IPS-20b (cell line): ENCODE results near the gene PKD2.

Source experiments
- H3K27ac ChIP-seq: one replicate; pipeline ENCODE4 v1.5.1; 2013; ENCODE audit warnings: low read length
- H3K27me3 ChIP-seq: 2 replicates; pipeline ENCODE4 v1.6.1; 2013; ENCODE audit warnings: mild to moderate bottlenecking, low read length, inconsistent platforms; ENCODE audit not compliant: insufficient read depth
- H3K36me3 ChIP-seq: 2 replicates; pipeline ENCODE4 v1.6.1; 2013; ENCODE audit warnings: low read depth, mild to moderate bottlenecking, inconsistent platforms, low read length, moderate library complexity; ENCODE audit not compliant: insufficient read depth
- H3K4me1 ChIP-seq: 2 replicates; pipeline ENCODE4 v1.6.1; 2013; ENCODE audit warnings: mild to moderate bottlenecking, control low read depth, inconsistent platforms, low read length, moderate library complexity; ENCODE audit not compliant: insufficient read depth
- H3K4me3 ChIP-seq: 2 replicates; pipeline ENCODE4 v1.5.1; 2013; ENCODE audit warnings: mild to moderate bottlenecking, low read length, inconsistent platforms
- H3K9ac ChIP-seq: 2 replicates; pipeline ENCODE4 v1.6.1; 2013; ENCODE audit warnings: low read depth, mild to moderate bottlenecking, inconsistent platforms, low read length, moderate library complexity
- H3K9me3 ChIP-seq: 2 replicates; pipeline ENCODE4 v1.6.1; 2013; ENCODE audit warnings: mild to moderate bottlenecking, low read depth, low read length, inconsistent platforms; ENCODE audit not compliant: insufficient read depth

Gene PKD2

GRCh38 chr4:88030565-88031310 is 23.3 kb downstream of the PKD2 start:
- Histone ChIP-seq H3K27ac (no peak overlapping the region), H3K36me3 (peaks cover 62% of the 10 kb centered on the region)

DNA sequence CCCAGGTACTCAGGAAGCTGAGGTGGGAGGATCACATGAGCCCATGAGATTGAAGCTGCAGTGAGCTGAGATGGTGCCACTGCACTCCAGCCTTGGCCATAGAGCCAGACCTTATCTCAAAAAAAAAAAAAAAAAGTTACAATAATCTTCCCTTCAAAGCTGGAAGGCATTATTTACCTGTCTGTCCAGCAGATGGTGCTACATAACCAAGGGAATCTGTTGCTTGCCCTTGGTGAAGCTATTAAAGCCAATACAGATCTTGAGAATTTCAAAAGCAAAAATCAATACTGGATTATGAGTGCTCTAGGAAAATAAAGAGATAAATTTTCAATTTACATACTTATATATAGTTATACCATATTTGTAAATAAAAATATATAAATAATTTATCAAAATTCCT is 25.9 kb downstream of the PKD2 start:
- H3K4me1 ChIP-seq, result no peaks in the 10 kb centered on the region
- H3K36me3 ChIP-seq, result peaks cover 77% of the 10 kb centered on the region
- no peak overlapping the region for H3K9ac ChIP-seq
- no peak overlapping the region for H3K27ac ChIP-seq
- no peaks in the 10 kb centered on the region for H3K27me3 ChIP-seq
- no peak overlapping the region for H3K4me3 ChIP-seq
- H3K9me3 ChIP-seq, result no peaks in the 10 kb centered on the region

More at GRCh38 chr4:88030565-88031310, 23.3 kb downstream of the PKD2 start:
- Histone ChIP-seq H3K9ac (no peak overlapping the region), H3K4me3 (no peak overlapping the region), H3K27me3 (no peaks in the 10 kb centered on the region), H3K4me1 (no peaks in the 10 kb centered on the region), H3K9me3 (peaks cover 7% of the 10 kb centered on the region)

DNA sequence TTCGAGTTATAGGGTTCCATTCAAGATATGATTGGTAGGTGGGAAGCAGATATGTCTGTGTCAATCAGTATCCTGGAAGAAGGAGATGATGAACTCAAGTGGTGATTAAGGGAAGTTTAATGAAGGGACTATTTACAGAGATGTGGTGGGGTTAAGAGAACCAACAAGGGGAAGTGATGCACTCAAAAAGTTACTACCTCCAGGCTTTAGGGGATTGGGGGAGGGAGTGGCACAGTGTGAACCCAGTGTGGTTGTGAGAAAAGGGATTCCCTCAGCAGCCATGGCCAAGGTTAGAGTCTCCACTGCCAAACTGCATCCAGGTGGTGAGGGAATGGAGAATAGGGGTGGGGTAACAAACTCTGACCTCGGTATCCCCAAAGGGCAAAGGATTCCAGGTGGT is 27.9 kb downstream of the PKD2 start:
- Histone ChIP-seq H3K36me3 (peaks cover 86% of the 10 kb centered on the region), H3K27me3 (no peaks in the 10 kb centered on the region)

GRCh38 chr4:88037447-88037846 is 30.0 kb downstream of the PKD2 start:
- no peak overlapping the region for H3K9ac ChIP-seq
- peaks cover 92% of the 10 kb centered on the region for H3K36me3 ChIP-seq
- H3K27ac ChIP-seq, result no peak overlapping the region
- no peaks in the 10 kb centered on the region for H3K4me1 ChIP-seq
- no peaks in the 10 kb centered on the region for H3K27me3 ChIP-seq
- no peaks in the 10 kb centered on the region for H3K9me3 ChIP-seq
- H3K4me3 ChIP-seq, result no peak overlapping the region

More for the DNA sequence above, 27.9 kb downstream of the PKD2 start:
- Histone ChIP-seq H3K4me1 (no peaks in the 10 kb centered on the region), H3K27ac (no peak overlapping the region), H3K9ac (no peak overlapping the region), H3K9me3 (no peaks in the 10 kb centered on the region), H3K4me3 (no peak overlapping the region)

GRCh38 chr4:88037936-88038335 is 30.5 kb downstream of the PKD2 start:
- no peaks in the 10 kb centered on the region for H3K9me3 ChIP-seq
- H3K36me3 ChIP-seq, result peaks cover 92% of the 10 kb centered on the region
- no peak overlapping the region for H3K27ac ChIP-seq
- no peak overlapping the region for H3K4me3 ChIP-seq
- H3K4me1 ChIP-seq, result no peaks in the 10 kb centered on the region
- no peaks in the 10 kb centered on the region for H3K27me3 ChIP-seq
- no peak overlapping the region for H3K9ac ChIP-seq

- Histone ChIP-seq H3K27me3 (no peaks in the 10 kb centered on the region), H3K9ac (no peak overlapping the region), H3K36me3 (peaks cover 100% of the 10 kb centered on the region), H3K4me1 (no peaks in the 10 kb centered on the region), H3K4me3 (no peak overlapping the region), H3K9me3 (no peaks in the 10 kb centered on the region), H3K27ac (no peak overlapping the region)
Observed at GRCh38 chr4:88040707-88041106, 33.3 kb downstream of the PKD2 start.

DNA sequence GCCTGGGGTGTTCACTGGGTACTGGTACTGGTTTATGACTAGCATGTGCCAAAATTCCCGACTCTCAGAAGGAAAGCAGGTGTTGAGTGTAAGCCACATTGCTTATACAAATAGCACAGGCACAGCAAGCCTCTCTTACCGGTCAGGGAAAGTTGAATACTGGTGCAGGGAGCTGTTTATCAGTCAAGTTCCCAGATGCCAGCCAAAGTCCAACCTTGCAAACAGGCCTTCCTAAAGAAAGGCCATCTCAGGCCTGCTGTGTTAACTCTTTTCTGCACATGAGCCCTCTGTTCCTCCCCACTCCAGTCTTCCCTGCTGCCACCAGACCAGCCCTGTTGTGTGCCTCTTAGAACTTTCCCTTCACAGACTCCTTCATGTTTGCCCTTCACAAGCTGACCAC is 34.2 kb downstream of the PKD2 start:
- Histone ChIP-seq H3K4me1 (no peaks in the 10 kb centered on the region), H3K9ac (no peak overlapping the region), H3K9me3 (no peaks in the 10 kb centered on the region), H3K27ac (no peak overlapping the region), H3K4me3 (no peak overlapping the region), H3K27me3 (no peaks in the 10 kb centered on the region), H3K36me3 (peaks cover 100% of the 10 kb centered on the region)

GRCh38 chr4:88043001-88043400 is 35.6 kb downstream of the PKD2 start:
- no peak overlapping the region for H3K4me3 ChIP-seq
- no peak overlapping the region for H3K9ac ChIP-seq
- no peak overlapping the region for H3K27ac ChIP-seq
- H3K27me3 ChIP-seq, result no peaks in the 10 kb centered on the region
- no peaks in the 10 kb centered on the region for H3K9me3 ChIP-seq
- H3K36me3 ChIP-seq, result peaks cover 99% of the 10 kb centered on the region
- H3K4me1 ChIP-seq, result no peaks in the 10 kb centered on the region

DNA sequence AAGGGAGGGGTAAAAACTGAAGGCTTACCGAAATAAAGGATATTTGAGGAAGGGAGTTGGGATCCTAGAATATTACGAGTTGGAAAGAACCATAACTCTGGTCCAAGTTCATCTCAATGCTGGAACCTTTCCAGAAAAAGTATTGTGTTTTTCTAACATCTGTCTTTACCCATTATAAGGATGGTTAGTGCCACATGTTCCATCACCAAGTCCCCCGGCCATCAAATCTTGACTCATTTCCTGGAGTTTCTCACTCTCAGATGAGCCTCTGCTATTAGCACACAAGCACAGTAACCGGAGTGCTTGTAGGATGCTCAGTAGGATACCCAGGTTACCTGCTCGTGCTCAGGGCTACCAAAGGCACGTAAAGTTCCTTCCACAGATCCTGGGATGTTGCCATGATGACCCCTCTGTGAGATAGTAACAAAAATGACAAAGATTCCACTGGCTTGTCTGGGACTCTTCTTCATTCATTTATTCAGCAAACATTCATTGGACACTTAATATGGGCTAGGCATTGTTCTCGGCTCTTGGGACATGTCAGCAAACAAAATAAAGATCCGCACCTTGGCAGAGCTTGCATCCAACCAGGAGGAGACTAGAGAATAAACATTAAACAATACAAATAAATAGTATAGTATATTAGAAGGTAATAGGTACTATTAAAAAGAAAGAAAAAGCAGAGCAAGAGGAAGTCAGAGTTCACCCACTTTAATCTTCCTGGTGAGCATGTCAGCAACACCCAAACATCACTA is 36.3 kb downstream of the PKD2 start:
- H3K36me3 ChIP-seq, result peaks cover 99% of the 10 kb centered on the region
- H3K9ac ChIP-seq, result no peak overlapping the region
- H3K4me1 ChIP-seq, result no peaks in the 10 kb centered on the region
- no peaks in the 10 kb centered on the region for H3K9me3 ChIP-seq
- H3K27ac ChIP-seq, result no peak overlapping the region
- no peak overlapping the region for H3K4me3 ChIP-seq
- no peaks in the 10 kb centered on the region for H3K27me3 ChIP-seq

GRCh38 chr4:88045021-88045420 is 37.6 kb downstream of the PKD2 start:
- no peaks in the 10 kb centered on the region for H3K27me3 ChIP-seq
- no peak overlapping the region for H3K27ac ChIP-seq
- H3K36me3 ChIP-seq, result peaks cover 97% of the 10 kb centered on the region
- no peak overlapping the region for H3K4me3 ChIP-seq
- no peak overlapping the region for H3K9ac ChIP-seq
- H3K4me1 ChIP-seq, result no peaks in the 10 kb centered on the region
- no peaks in the 10 kb centered on the region for H3K9me3 ChIP-seq

- Histone ChIP-seq H3K4me1 (no peaks in the 10 kb centered on the region), H3K9me3 (no peaks in the 10 kb centered on the region), H3K4me3 (no peak overlapping the region), H3K27ac (no peak overlapping the region), H3K36me3 (peaks cover 84% of the 10 kb centered on the region), H3K9ac (no peak overlapping the region), H3K27me3 (no peaks in the 10 kb centered on the region)
Observed at GRCh38 chr4:88054229-88054628, 46.8 kb downstream of the PKD2 start.

GRCh38 chr4:88054901-88055300 is 47.5 kb downstream of the PKD2 start:
- peaks cover 85% of the 10 kb centered on the region for H3K36me3 ChIP-seq
- H3K4me1 ChIP-seq, result no peaks in the 10 kb centered on the region
- H3K27me3 ChIP-seq, result no peaks in the 10 kb centered on the region
- H3K4me3 ChIP-seq, result no peak overlapping the region
- H3K9me3 ChIP-seq, result no peaks in the 10 kb centered on the region
- H3K9ac ChIP-seq, result no peak overlapping the region
- no peak overlapping the region for H3K27ac ChIP-seq
